ENCODE data around the gene FXYD5.

Gene FXYD5

DNA sequence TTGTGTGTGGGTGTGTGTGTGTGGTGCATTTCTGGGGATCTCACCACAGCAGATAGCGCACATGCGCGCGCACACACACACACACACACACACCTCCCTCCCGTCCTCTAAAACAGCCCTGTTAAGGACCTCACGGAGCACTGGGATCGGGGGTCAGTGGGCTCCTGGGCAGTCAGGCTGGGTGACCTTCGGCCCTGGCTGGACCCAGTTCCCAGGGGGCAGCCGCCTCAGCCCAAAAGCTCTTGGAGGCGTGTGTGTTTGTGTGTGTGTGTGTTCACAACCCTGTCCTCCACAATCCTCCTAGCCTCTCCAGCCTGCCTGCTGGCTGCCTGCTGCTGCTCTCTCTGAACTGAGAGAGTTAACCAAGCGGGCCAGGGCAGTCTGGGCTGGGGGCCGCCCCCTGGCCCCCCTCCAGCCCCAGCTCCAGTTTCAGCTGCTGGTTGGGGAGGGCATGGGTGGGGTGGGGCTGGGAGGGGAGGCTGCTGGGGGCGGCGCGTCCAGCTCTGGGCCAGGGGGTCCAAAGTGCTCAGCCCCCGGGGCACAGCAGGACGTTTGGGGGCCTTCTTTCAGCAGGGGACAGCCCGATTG is 16.1 kb upstream of the FXYD5 start, which contains the start of gene FXYD1:
Gene FXYD1 (plus strand): TSS at position 520 of the 588 bp plus-strand sequence. CDS start 1,256 bp downstream, outside the sequence.
- TF ChIP-seq, protein P1, sequence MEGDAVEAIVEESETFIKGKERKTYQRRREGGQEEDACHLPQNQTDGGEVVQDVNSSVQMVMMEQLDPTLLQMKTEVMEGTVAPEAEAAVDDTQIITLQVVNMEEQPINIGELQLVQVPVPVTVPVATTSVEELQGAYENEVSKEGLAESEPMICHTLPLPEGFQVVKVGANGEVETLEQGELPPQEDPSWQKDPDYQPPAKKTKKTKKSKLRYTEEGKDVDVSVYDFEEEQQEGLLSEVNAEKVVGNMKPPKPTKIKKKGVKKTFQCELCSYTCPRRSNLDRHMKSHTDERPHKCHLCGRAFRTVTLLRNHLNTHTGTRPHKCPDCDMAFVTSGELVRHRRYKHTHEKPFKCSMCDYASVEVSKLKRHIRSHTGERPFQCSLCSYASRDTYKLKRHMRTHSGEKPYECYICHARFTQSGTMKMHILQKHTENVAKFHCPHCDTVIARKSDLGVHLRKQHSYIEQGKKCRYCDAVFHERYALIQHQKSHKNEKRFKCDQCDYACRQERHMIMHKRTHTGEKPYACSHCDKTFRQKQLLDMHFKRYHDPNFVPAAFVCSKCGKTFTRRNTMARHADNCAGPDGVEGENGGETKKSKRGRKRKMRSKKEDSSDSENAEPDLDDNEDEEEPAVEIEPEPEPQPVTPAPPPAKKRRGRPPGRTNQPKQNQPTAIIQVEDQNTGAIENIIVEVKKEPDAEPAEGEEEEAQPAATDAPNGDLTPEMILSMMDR (IDR thresholded peaks at IDR 0.05) = no peak
- H3K27ac ChIP-seq = peak within 1 kb of the TSS; percentile 99
- no peak for DNase-seq (ENCODE audit: low spot score)
- H3K4me3 ChIP-seq = peak within 1 kb of the TSS; percentile 69

DNA sequence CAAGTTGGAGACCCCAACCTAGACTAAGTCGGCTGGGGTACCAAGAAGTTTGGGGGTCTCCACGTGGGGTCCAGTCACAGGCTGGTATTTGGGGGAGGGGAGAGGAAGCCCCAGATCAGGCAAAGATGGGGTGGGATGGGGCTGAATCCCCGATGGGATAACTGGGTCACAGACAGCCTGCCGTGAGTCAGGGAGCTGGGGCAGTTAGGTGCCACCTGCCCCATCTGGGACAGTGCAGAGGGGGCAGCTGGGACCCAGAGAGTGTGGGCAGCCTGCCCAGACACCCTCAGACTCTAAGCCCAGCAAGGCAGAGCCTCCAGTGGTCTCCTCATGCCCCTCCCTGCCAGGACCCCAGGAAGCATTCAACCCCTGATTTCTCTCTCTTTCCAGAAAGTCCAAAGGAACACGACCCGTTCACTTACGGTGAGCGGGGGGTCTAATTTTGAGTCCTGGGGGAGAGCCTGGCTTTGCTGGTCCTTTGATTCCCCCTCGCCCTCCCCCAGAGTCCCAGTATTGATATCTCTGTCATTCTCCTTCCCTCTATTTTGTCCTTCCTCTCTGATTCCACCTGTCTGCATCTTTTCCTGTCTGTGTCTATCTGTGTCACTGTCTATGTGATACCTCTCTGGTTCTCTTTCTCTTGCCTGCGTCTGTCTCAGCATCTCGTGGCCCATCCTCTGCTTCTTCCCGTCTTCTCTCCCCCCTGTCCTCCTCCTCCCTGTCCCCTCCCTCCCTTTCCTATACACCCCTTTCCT is 14.2 kb upstream of the FXYD5 start:
- Histone ChIP-seq H3K4me3 (peak overlapping the region; percentile 69), H3K27ac (peak overlapping the region; percentile 99)
- DNase-seq (ENCODE audit: low spot score) = no peak
- TF ChIP-seq, protein P1 (IDR thresholded peaks at IDR 0.05) = no peak

DNA sequence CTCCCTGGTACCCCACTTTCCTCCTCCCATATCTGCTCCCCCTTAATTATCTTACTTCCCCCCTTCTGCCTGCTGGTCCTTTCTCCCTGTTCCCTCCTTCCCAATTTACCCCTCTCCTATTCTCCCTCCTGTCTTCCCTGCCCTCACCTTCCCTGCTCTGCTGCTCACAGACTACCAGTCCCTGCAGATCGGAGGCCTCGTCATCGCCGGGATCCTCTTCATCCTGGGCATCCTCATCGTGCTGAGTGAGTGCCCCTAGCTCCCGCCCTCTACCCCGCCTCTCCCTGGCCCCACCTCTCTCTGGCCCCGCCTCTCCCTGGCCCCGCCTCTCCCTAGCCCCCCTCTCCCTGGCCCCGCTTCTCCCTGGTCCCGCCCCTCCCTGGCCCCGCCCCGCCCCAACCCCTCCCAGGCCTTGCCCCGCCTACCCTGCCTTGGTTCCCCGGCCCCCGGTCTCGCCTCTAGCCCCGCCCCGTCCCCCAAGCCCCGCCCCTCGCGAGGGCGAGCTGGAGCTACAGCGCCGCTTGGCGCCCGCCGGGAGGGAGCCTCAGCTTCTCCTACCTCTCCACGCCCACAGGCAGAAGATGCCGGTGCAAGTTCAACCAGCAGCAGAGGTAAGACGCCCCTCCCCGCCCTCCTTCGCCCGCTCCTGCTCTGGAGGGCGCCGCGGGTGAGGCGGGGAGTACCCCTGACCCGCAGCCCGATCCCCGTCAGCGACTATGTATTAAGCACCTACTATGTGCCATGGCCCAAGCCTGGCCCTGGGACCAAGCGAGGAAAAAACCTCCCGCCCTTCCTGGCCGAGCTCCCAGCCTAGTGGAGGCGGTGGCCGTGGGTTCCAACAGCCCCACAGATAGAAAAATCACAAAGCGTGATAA is 13.3 kb upstream of the FXYD5 start:
- peak; percentile 97 for DNase-seq (ENCODE audit: low spot score)
- H3K27ac ChIP-seq = peak overlapping the region; percentile 99
- H3K4me3 ChIP-seq = peak overlapping the region; percentile 69
- TF ChIP-seq, protein P1 (IDR thresholded peaks at IDR 0.05) = peak; percentile 27

DNA sequence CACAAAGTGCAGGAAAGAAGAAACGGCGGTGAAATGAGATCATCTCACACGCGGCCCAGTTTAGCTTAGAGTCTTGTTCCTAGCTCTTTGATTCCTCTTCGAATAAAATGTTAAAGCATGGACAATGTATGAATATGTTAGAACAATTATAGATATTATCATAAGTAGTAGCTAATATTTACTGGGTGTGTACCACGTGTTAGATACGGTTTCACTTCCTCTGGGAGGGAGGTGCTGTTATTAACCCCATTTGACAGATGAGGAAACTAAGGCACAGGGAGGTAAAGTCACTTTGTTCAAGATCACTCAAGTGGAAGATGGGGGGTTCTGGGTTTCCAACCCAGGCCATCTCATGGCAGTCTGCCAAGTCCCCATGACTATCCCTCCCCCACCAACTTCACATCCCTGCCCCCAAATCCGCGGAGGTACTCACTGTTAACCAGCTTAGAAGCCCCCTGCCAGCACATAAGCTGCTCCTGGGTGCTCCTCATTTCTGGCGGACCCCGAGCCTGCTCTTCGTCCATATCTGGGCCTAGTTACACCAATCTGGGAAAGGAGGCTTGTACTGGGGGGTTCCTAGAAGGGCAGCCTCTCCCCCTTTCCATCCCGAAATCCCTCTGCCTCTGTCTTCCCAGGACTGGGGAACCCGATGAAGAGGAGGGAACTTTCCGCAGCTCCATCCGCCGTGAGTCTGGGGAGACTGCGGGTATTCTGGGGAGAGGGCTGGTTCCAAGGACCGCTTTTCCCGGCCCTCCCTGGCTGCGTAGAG is 12.5 kb upstream of the FXYD5 start:
- TF ChIP-seq, protein P1 (IDR thresholded peaks at IDR 0.05) = no peak
- Histone ChIP-seq H3K4me3 (peak overlapping the region; percentile 49), H3K27ac (peak overlapping the region in 1 of 2 donors; percentile 13)
- DNase-seq (ENCODE audit: low spot score) = no peak

DNA sequence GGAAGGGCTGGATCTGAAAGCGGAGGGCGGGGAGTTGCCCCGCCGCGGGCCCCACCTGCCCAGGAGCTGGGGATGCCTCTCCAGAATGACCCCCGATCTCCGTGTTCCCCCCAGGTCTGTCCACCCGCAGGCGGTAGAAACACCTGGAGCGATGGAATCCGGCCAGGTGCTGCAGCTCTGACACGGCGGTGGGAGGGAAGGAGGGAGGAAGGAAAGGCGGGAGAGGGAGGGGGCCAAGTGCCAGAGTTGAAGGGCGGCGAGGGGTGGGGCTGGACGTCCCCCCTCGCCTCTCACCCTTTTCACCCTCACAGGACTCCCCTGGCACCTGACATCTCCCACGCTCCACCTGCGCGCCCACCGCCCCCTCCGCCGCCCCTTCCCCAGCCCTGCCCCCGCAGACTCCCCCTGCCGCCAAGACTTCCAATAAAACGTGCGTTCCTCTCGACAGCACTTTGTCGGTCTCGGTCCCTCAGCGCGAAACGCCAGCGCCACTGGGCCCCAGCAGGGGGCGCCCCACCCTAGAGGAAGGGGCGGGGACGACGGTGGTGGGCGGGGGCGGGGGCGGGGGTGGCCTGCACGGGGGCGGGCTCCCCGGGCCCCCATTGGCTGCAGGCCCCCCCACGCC is 11.8 kb upstream of the FXYD5 start:
- Histone ChIP-seq H3K27ac (peak overlapping the region in 1 of 2 donors; percentile 13), H3K4me3 (peak overlapping the region; percentile 9)
- TF ChIP-seq, protein P1 (IDR thresholded peaks at IDR 0.05) = peak; percentile 39
- DNase-seq (ENCODE audit: low spot score) = no peak

DNA sequence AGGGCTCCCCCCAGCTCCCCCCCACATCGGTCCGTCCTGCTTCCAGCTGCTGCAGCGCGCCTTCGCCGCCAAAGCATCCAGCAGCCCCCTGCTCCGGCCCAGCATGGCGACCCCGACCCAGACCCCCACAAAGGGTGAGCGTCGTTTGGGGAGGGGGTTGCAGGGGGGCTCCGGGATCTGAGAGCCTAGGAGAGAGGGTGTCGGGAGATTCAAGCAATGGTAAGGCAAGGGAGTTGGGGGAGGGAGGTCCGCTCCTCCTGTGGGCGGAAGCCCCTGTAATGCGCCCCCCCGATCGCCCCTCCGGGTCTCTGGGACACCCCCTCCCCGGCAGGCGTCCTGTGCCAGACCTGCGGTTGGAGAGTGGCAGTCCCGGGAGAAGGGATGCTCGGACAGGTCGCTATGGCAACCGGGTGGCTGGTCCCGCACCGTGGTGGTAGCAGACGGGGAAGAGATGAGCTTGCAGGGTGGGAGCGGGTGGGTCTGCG is 11.3 kb upstream of the FXYD5 start, which contains the start of gene FXYD7:
Gene FXYD7 (plus strand): TSS at position 25 of the 485 bp plus-strand sequence. CDS start 79 bp downstream, at position 104.
- DNase-seq (ENCODE audit: low spot score) = no peak
- peak within 1 kb of the TSS; percentile 9 for H3K4me3 ChIP-seq
- TF ChIP-seq, protein P1 (IDR thresholded peaks at IDR 0.05) = no peak

More for the DNA sequence above, 11.3 kb upstream of the FXYD5 start, which contains the start of gene FXYD7:
- peak within 1 kb of the TSS in 1 of 2 donors; percentile 13 for H3K27ac ChIP-seq

Measured in coronary artery (tissue), 2 donors.